ENCODE measurements around the gene MRPS18A. TPM values are rescaled to one million over a fixed set of nuclear protein-coding genes. Genes with fewer than 3 reads are reported as not detected.
A peak's percentile ranks its signal among the peaks of the same experiment; 100 is the strongest.

The MRPS18A gene
- total and polyA plus RNA-seq, 9 of the 15 experiments (the other 6 are each of a cell fraction or from before 2014, with no cell fraction given), result 87.5 to 243 (median 125) TPM

DNA sequence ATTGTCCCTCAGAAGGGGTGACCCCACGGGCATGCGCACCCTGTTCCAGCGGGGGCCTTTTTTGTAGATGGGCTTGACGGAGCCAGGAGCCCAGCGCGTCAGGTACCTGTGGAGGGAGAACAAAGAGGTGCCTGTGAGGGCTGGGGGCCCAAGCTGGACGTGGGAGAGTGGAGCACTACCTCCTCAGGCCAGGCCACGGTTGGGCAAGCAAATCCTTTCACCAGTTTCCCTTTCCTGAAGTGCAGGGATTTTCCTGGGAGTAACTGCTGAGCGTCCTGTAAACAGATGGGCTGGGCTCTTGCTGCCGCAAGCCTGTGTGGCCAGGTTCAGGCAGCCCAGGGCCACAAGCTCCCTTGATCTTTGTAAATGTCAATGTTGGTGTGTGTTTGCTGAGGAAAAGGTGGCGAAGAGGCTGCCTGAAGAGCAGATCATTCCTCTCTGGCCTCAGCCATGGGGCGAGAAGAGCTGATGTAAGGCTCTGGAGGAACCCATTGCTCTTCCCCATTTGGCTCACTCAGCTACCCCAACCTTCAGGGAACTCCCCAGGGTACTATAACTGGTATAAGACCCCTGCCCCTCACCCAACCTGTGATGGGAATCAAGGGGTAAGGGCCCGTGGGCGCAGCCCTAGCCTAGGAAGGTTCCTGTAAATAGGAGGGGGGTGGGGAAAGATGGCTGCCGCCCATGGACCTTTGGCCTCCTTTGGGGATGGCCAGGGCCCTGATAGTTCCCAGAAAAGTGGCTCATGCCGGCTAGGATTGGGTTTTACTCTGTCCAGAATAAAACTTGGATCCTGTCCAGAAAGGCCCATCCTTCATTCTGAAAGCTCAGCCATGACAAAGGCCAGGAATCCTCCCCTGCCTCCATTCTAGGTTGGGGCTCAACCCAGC is 15.5 kb downstream of the MRPS18A start:
- H3K9ac ChIP-seq (ENCODE audit: insufficient read depth in 1 of 2, low read depth in 2 of 2, low read length in 2 of 2), result no peak overlapping the region
- no peak overlapping the region for H3K4me3 ChIP-seq
- ATAC-seq (no peak), DNase-seq (ENCODE audit: extremely low read depth in 1 of 4, low spot score in 3 of 4) (no peak), FAIRE-seq (no peak)
- no peaks in the 10 kb centered on the region; the same call in 1 of the 2 replicates for H4K20me1 ChIP-seq (replicated peaks; ENCODE audit: control insufficient read depth, insufficient read depth, low read length)
- no peak overlapping the region for H3K4me2 ChIP-seq (ENCODE audit: insufficient read depth, low read length)
- H3K4me1 ChIP-seq (replicated peaks in 1 of 2; ENCODE audit: control insufficient read depth in 2 of 2, insufficient read depth in 2 of 2, low read length in 2 of 2), result peaks cover 39 to 40% of the 10 kb centered on the region in 2 experiments
- H3K79me2 ChIP-seq (ENCODE audit: control insufficient read depth, insufficient read depth, low read length), result no peaks in the 10 kb centered on the region
- intact Hi-C loops (cut with micrococcal nuclease) (no loop called here), in situ Hi-C loops (cut with MboI) (no loop called here)
- H3K36me3 ChIP-seq (ENCODE audit: control insufficient read depth, insufficient read depth, low read length), result peaks cover 67% of the 10 kb centered on the region
- H3K27me3 ChIP-seq (ENCODE audit: control insufficient read depth in 2 of 2, insufficient read depth in 2 of 2, low read length in 2 of 2), result no peaks in the 10 kb centered on the region
- CTCF ChIA-PET (ENCODE audit: low intra/inter-chr PET ratio), result no interaction called here
- no TSS peak for BruUV-seq (replicated peaks)
- H3K27ac ChIP-seq (ENCODE audit: extremely low read depth, low read depth, low read length), result no peak overlapping the region
- no peaks in the 10 kb centered on the region for H3K9me3 ChIP-seq (replicated peaks; ENCODE audit: control insufficient read depth, insufficient read depth, low read depth, low read length)
- 84% methylated on average over 16 of the region's 16 CpGs for WGBS (ENCODE audit: insufficient coverage, low coverage, missing lambda C conversion rate)
- no peak overlapping the region for H2AFZ ChIP-seq (ENCODE audit: low read depth, low read length)
- H3K9me1 ChIP-seq (ENCODE audit: control insufficient read depth, insufficient read depth, low read length), result peaks cover 12% of the 10 kb centered on the region
- POLR2A ChIA-PET, result interaction anchor here (0.5 to 4.5 kb wide), 16 partner anchors 8 to 458 kb away, joined by 3 to 27 read pairs (median 4); partner anchors contain the start of genes GTPBP2 and MRPS18A
- TF ChIP-seq NFIC (IDR thresholded peaks at IDR 0.05), result peak; percentile 81
- TF ChIP-seq FOXP4 (CRISPR knock-in tag; IDR thresholded peaks at IDR 0.05; ENCODE audit: borderline replicate concordance), result no peak
- no peak for TF ChIP-seq CSDE1 (IDR thresholded peaks at IDR 0.05)
- no peak for TF ChIP-seq HOXB6 (CRISPR knock-in tag; IDR thresholded peaks at IDR 0.05; ENCODE audit: borderline replicate concordance)
- no peak for TF ChIP-seq HDAC6 (IDR thresholded peaks at IDR 0.05; ENCODE audit: low read depth, low read length)
- no peak for TF ChIP-seq RBM25 (IDR thresholded peaks at IDR 0.05; ENCODE audit: low read depth, low read length, severe bottlenecking)
- TF ChIP-seq KDM1A (IDR thresholded peaks at IDR 0.05), result no peak
- TF ChIP-seq PRPF4 (IDR thresholded peaks at IDR 0.05; ENCODE audit: insufficient read depth, low read depth, low read length, poor library complexity, severe bottlenecking), result no peak
- TF ChIP-seq, protein P1, sequence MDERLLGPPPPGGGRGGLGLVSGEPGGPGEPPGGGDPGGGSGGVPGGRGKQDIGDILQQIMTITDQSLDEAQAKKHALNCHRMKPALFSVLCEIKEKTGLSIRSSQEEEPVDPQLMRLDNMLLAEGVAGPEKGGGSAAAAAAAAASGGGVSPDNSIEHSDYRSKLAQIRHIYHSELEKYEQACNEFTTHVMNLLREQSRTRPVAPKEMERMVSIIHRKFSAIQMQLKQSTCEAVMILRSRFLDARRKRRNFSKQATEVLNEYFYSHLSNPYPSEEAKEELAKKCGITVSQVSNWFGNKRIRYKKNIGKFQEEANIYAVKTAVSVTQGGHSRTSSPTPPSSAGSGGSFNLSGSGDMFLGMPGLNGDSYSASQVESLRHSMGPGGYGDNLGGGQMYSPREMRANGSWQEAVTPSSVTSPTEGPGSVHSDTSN (CRISPR knock-in tag; IDR thresholded peaks at IDR 0.05; ENCODE audit: low read depth), result no peak
- TF ChIP-seq, protein P1 (tag; conservative IDR thresholded peaks at IDR 0.05; ENCODE audit: low read depth), result peak; percentile 67
- TF ChIP-seq PHF21A (IDR thresholded peaks at IDR 0.05; ENCODE audit: borderline replicate concordance, low read depth), result no peak
- no peak for TF ChIP-seq HINFP (tag; conservative IDR thresholded peaks at IDR 0.05; ENCODE audit: low read depth)
- TF ChIP-seq HNRNPH1 (optimal IDR thresholded peaks at IDR 0.05; ENCODE audit: low read depth, low read length), result no peak
- TF ChIP-seq HCFC1 (IDR thresholded peaks at IDR 0.05; ENCODE audit: low read depth, low read length), result no peak
- TF ChIP-seq CTBP1 (IDR thresholded peaks at IDR 0.05; ENCODE audit: borderline replicate concordance), result no peak
